ENCODE measurements around the gene FAM209B.
"Not testable (repeated sequence)": the region's sequence is repeated elsewhere in the genome, so short reads cannot be mapped to it uniquely, and the experiment has no call there.

The FAM209B gene, protein sequence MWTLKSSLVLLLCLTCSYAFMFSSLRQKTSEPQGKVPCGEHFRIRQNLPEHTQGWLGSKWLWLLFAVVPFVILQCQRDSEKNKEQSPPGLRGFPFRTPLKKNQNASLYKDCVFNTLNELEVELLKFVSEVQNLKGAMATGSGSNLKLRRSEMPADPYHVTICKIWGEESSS

DNA sequence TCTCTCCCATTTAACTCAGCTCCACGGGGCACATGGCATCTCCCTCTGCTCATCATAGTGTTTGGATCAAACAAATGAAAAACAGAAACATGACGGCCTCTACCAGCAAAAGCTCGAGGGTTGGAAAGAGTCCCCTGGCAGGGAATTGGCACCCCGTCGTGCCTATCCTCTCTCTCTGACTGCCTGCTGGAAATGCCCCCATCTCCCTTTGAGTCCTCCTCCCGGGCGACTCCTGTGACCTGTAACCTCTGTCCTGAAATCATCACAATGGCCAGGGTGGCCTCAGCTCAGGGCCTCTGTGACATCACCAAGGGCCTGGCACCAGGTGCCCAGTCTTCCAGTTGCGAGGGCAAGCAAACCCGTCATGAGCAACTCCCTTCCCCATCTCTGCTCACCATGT, at the start of gene FAM209B:
Gene FAM209B (plus strand): TSS at position 301 of the 400 bp plus-strand sequence. CDS start 96 bp downstream, at position 397.
- DNase-seq = not testable (repeated sequence)

GRCh38 chr20:56483970-56484369, 49.1 kb upstream of the FAM209B start:
- DNase-seq = no peak

DNA sequence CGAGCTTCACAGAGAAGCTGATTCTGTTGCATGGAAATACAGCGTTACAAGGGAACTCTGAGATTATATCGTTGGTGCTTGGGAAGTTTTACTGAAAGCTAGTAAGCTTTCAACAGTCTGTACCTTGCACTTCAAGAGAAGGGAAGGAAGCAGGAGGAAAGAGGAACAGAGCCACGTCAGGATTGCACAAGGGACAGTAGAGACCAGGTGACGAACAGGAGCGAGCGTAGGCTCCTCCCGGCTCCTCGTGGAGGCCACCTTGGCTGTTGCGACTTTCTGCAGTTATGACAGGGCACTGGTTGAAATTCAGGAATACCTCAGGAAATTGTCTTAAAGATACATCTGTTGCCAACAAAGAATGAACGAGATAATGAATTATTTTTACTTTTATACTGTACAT, 45.8 kb upstream of the FAM209B start:
- DNase-seq = no peak

GRCh38 chr20:56488566-56488965, 44.5 kb upstream of the FAM209B start:
- no peak for DNase-seq

GRCh38 chr20:56501116-56501515, 31.9 kb upstream of the FAM209B start:
- no peak for DNase-seq

DNA sequence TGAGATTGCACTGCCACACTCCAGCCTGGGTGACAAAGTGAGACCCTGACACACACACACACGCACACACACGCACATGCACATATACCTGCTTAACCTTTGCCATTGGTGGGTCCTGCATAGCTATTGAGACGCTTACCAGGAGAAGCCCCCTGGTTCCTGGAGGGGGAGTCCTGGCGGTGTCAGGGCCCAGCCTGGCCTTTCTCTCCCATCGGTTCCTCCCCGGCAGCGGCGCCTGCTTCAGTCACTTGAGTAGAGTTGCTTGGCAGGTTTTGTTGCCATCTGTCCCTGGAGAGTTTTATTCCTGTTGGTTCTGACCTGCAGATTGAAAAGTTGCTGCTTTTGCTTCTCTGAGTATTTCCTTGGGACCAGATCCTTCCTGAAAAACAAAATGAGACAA, 29.1 kb upstream of the FAM209B start:
- DNase-seq = no peak

DNA sequence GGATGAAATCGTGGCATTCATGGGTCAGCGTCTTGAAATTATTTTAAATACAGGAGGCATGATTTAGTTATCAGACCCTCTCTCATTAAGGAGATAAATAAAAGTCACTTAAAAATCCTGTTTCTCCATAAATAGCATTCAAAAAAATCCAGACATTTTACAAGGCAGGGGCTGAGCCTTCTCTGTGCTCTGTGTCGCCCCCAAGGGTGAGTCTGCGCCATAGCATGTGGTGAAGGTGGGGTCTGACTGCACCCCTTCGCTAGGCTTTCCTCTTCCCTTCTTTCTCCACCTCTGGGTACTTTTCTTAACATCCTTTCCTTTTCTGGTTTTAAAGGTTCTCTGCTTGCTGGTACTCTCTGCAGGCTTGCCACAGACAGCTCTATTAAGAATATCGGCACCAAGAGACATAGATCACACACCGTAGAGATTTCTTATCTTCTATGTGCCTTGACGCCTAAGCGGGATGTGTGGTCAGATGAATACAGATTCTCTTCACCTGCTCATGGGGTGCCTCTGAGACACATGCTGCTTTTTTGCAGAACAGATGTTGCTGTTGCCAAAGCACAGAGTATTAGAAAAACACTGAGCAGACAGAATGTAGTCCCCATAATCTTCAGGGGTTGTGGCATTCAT, 28.6 kb upstream of the FAM209B start:
- DNase-seq = no peak

DNA sequence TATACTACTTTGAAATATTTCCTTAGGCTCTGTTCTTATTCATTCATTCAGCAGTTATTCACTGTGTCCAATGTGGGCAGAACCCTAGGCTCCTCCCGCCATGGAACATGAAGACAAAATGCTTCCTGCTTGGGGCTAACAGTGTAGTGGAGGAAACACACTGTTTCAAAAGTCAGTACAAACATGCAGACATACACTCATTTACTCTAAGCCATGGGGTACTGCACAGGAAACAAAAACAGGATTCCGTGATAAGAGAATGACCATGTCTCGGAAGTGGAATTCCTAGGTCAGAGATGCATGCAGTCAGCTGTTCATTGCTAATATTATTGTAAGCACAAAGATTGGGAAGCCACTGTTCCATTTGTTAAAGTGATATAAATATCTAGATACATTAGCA, 26.9 kb upstream of the FAM209B start:
- DNase-seq = no peak

GRCh38 chr20:56511926-56512325, 21.1 kb upstream of the FAM209B start:
- DNase-seq = no peak

GRCh38 chr20:56513161-56514150, 19.6 kb upstream of the FAM209B start:
- no peak for DNase-seq

DNA sequence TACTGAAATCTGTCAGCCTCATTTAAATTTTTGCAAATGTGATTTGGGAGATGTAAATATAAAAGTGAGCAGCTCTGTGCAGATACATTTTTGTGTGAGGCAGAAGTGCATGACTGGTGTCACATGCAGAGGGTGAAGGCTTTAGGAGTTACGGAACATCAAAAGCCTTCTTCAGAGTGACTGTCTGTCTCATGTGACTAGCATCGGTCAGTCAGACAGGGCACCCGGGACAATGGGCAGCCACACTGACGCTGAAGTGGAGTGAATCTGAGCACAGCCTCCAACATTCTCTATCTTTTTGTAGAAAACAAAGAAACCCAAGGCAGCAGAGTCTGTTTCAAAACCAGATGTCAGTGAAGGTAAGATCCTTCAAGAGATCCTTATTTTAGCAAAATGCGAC, 16.4 kb upstream of the FAM209B start:
- DNase-seq = no peak

DNA sequence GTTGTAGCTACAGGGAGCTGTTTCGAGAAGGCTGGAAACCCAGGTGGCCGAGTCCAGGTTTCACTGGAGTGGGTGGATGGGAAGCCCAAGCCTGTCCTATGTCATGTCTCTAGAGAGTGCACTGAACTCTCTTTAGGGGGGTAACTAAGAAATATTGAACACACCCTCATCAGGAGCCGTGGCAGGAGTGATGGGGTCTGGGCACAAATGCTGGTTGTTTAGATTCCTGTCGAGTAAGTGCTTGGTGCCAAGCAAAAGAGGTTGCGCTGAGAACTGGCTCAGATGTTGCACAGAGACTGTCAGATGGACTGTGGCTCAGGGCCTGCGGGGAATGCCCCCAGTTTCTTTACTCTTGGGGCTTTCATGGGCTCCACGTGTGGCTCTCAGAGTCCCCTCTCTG, 15.8 kb upstream of the FAM209B start:
- DNase-seq = no peak

DNA sequence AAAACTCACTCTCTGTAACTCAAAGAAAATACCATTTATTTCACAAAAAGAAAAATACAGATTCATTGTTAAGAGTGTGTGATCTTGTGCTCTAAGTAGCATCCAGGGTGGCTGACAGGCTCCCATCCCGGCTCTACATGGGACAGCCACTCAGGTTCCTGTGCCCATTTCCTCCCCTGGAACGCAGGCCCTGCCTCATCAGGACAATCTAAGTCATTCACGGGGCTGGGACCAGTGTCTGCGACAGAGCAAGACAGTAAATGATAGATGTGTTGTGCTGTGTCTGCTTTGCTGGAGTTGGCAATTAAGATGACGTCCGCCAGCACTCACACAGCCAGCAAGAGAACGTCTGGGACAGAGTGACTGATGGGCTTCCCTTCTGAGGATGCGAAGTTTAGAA, 15.4 kb upstream of the FAM209B start:
- no peak for DNase-seq

GRCh38 chr20:56518126-56518525, 14.9 kb upstream of the FAM209B start:
- no peak for DNase-seq

DNA sequence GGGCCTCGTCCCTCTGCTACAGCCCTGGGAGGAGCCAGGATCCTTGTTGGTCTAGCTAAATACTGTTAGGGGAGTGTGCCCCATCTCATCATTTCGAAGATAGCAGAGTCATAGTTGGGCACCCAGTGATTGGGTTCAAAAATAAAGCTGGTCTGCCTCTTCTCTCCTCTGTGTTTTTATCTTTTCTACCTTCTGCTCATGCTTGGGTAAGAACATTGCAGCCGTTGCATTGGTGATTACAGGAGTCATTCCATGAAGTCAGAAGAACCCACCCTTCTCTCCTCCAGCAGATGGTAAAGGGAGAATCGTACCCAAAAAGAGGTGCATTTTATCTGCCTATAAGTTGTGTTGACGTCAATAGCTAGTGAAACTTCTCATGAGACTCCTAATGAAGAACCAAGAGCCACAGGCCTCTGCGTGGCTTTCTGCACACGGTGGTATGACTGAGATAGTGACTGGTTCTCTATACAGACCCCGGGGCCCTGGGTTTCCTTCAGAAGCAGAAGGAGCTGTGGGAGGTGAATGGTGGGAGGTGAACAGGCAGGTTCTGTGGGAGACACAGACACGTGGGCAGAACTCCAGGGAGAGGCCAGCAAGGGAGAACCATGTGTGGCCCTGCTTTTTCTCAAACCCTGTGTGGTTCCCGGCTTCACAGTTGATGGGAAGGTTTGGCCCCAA, 14.2 kb upstream of the FAM209B start:
- no peak for DNase-seq

GRCh38 chr20:56519551-56519950, 13.5 kb upstream of the FAM209B start:
- no peak for DNase-seq

DNA sequence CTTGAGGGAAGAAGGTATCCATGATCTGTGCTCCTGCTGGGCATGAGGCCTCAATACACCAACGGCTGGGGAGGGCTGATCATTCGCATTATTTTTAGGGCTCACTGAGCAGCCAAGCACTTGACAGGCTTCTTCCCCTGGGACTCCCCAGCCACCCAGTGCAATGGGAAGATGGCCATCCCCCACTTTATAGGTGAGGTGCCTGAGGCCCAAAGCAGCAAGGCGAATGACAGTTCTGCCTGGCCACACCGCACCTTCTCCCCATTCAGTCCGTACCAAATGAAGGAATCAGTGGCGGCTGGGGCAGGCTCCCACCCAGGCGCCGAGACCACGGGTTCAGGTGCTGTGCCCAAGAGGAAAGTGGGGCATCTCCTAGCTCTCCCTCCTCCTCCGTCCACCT, 12.9 kb upstream of the FAM209B start:
- no peak for DNase-seq

DNA sequence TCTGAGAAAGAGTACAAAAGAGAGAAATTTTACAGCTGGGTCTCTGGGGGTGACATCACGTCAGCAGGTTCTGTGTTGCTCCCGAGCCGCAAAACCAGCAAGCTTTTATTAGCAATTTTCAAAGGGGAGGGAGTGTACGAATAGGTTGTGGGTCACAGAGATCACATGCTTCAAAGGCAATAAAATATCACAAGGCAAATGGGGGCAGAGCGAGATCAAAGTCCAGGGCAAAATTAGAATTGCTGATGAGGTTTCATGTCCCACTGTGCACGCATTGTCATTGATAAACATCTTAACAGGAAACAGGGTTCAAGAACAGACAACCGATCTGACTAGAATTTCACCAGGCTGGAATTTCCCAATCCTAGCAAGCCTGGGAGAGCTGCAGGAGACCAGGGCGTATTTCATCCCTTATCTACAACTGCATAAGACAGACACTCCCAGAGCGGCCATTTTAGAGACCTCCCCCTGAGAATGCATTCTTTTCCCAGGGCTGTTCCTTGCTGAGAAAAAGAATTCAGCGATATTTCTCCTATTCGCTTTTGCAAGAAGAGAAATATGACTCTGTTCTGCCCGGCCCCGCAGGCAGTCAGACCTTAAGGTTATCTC, 12.2 kb upstream of the FAM209B start:
- DNase-seq = not testable (repeated sequence)

- DNase-seq = no peak
Measured at GRCh38 chr20:56522311-56522710, 10.7 kb upstream of the FAM209B start.

DNA sequence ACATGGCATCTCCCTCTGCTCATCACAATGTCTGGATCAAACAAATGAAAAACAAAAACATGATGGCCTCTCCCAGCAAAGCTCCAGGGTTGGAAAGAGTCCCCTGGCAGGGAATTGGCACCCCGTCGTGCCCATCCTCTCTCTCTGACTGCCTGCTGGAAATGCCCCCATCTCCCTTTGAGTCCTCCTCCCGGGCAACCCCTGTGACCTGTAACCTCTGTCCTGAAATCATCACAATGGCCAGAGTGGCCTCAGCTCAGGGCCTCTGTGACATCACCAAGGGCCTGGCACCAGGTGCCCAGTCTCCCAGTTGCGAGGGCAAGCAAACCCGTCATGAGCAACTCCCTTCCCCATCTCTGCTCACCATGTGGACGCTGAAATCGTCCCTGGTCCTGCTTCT, 8.6 kb upstream of the FAM209B start, which contains the start of gene FAM209A:
Gene FAM209A (plus strand): TSS at position 301 of the 400 bp plus-strand sequence. CDS start 65 bp downstream, at position 366.
- DNase-seq = not testable (repeated sequence)

- no peak for DNase-seq
Measured at GRCh38 chr20:56527521-56527920, 5.5 kb upstream of the FAM209B start.

- no peak for DNase-seq
Measured at GRCh38 chr20:56537997-56538396, 5.0 kb downstream of the FAM209B start.

- DNase-seq = no peak
Measured at GRCh38 chr20:56540415-56540814, 7.4 kb downstream of the FAM209B start.
